PFSK-1 (cell line): ENCODE data around the gene LSM3.

Experiments used
- FOXP2 ChIP-seq: optimal IDR thresholded peaks from 2 replicates; pipeline ENCODE3; 2011; ENCODE audit warnings: borderline replicate concordance, control low read depth, inconsistent platforms; ENCODE audit not compliant: insufficient read depth; ENCODE audit errors: extremely low read length, extremely low read depth
- POLR2AphosphoS5 ChIP-seq: IDR thresholded peaks from 2 replicates; pipeline ENCODE4 v1.6.1; 2012; ENCODE audit warnings: low read depth, mild to moderate bottlenecking, control low read depth, low read length, moderate library complexity
- REST ChIP-seq, 2 experiments: IDR thresholded peaks; 2 replicates each; pipeline versions ENCODE4 v1.6.1 to v1.8.0; 2011 to 2012; ENCODE audit warnings: low read depth in 2 of 2, low read length in 2 of 2, control low read depth in 1 of 2, inconsistent platforms in 1 of 2, mild to moderate bottlenecking in 1 of 2, moderate library complexity in 1 of 2; ENCODE audit not compliant: insufficient read depth in 1 of 2
- SIN3A ChIP-seq: IDR thresholded peaks from 2 replicates; pipeline ENCODE4 v1.6.1; 2012; ENCODE audit warnings: mild to moderate bottlenecking, low read length, moderate library complexity, borderline replicate concordance; ENCODE audit not compliant: insufficient read depth
- TAF1 ChIP-seq: IDR thresholded peaks from 2 replicates; pipeline ENCODE4 v1.6.1; 2012; ENCODE audit warnings: low read length, control low read depth, borderline replicate concordance; ENCODE audit not compliant: insufficient read depth

LSM3 gene

GRCh38 chr3:14145236-14145635 is 33.4 kb upstream of the LSM3 start:
- TF ChIP-seq TAF1 (no peak), REST (IDR thresholded peaks at IDR 0.05; ENCODE audit: insufficient read depth in 1 of 2, low read depth in 2 of 2, low read length in 2 of 2) (no peak), SIN3A (no peak), FOXP2 (no peak), POLR2AphosphoS5 (no peak)

GRCh38 chr3:14145670-14146380 is 32.8 kb upstream of the LSM3 start:
- TF ChIP-seq POLR2AphosphoS5 (no peak), REST (IDR thresholded peaks at IDR 0.05; ENCODE audit: insufficient read depth in 1 of 2, low read depth in 2 of 2, low read length in 2 of 2) (no peak), TAF1 (no peak), SIN3A (no peak), FOXP2 (no peak)

- no peak for TF ChIP-seq TAF1
- TF ChIP-seq POLR2AphosphoS5 = no peak
- TF ChIP-seq SIN3A = no peak
- TF ChIP-seq REST (IDR thresholded peaks at IDR 0.05; ENCODE audit: insufficient read depth in 1 of 2, low read depth in 2 of 2, low read length in 2 of 2) = no peak
- TF ChIP-seq FOXP2 = no peak
Measured at GRCh38 chr3:14146381-14147065, 32.1 kb upstream of the LSM3 start.

- no peak for TF ChIP-seq SIN3A
- TF ChIP-seq FOXP2 = no peak
- no peak for TF ChIP-seq REST (IDR thresholded peaks at IDR 0.05; ENCODE audit: insufficient read depth in 1 of 2, low read depth in 2 of 2, low read length in 2 of 2)
- TF ChIP-seq TAF1 = no peak
- no peak for TF ChIP-seq POLR2AphosphoS5
Measured at GRCh38 chr3:14147066-14147435, 31.6 kb upstream of the LSM3 start.
